ENCODE data around the gene SLC5A11.

DNA sequence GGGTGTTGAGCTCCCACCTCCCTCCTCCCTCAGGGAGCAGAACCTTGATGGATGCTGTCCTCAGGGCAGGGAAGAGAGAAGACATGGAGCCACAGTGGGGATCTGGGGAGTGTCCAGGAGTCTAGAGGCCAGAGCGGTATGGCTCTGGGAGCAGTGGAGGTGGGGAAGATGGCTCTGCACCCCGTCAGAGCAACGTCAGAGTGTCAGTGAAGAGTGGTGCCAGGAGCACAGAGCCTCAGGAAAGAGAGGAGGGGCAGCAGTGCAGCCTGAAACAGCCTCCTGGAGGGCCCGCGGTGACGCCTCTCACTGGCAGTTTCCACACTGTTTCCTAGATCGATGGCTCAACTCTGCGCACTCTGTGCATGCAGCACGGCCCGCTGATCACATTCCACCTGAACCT is 23.2 kb upstream of the SLC5A11 start:
- TF ChIP-seq, protein P1, sequence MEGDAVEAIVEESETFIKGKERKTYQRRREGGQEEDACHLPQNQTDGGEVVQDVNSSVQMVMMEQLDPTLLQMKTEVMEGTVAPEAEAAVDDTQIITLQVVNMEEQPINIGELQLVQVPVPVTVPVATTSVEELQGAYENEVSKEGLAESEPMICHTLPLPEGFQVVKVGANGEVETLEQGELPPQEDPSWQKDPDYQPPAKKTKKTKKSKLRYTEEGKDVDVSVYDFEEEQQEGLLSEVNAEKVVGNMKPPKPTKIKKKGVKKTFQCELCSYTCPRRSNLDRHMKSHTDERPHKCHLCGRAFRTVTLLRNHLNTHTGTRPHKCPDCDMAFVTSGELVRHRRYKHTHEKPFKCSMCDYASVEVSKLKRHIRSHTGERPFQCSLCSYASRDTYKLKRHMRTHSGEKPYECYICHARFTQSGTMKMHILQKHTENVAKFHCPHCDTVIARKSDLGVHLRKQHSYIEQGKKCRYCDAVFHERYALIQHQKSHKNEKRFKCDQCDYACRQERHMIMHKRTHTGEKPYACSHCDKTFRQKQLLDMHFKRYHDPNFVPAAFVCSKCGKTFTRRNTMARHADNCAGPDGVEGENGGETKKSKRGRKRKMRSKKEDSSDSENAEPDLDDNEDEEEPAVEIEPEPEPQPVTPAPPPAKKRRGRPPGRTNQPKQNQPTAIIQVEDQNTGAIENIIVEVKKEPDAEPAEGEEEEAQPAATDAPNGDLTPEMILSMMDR (IDR thresholded peaks at IDR 0.05): no peak
- TF ChIP-seq POLR2A (IDR thresholded peaks at IDR 0.05; ENCODE audit: low read length) (no peak), HOXA7 (CRISPR knock-in tag; IDR thresholded peaks at IDR 0.05) (no peak), GATA3 (IDR thresholded peaks at IDR 0.05; ENCODE audit: borderline replicate concordance) (no peak), CHD4 (IDR thresholded peaks at IDR 0.05; ENCODE audit: borderline replicate concordance) (no peak), EHMT2 (IDR thresholded peaks at IDR 0.05; ENCODE audit: low read depth) (no peak)
- TF ChIP-seq, protein P2, sequence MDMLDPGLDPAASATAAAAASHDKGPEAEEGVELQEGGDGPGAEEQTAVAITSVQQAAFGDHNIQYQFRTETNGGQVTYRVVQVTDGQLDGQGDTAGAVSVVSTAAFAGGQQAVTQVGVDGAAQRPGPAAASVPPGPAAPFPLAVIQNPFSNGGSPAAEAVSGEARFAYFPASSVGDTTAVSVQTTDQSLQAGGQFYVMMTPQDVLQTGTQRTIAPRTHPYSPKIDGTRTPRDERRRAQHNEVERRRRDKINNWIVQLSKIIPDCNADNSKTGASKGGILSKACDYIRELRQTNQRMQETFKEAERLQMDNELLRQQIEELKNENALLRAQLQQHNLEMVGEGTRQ (IDR thresholded peaks at IDR 0.05): no peak

All from A549 (cell line).